HepG2 (cell line): Measurements from ENCODE around the gene TMEM97. TPM values are rescaled to one million over a fixed set of nuclear protein-coding genes. Genes with fewer than 3 reads are reported as not detected.

Experiments
- HDAC2 ChIP-seq: sonication (generic); formaldehyde crosslinking; IDR thresholded peaks from 2 replicates; pipeline ENCODE4 v1.4.0; 2020; ENCODE audit warnings: missing genetic modification reagents
- KAT2B ChIP-seq: fragments of 150-350 bp; IDR thresholded peaks from 2 replicates; pipeline ENCODE4 v1.6.1; 2014; ENCODE audit warnings: low read depth, low read length, borderline replicate concordance
- KLF11 ChIP-seq: IDR thresholded peaks from 2 replicates; pipeline ENCODE4 v1.6.1; 2016; ENCODE audit warnings: missing compliant biosample characterization
- MAZ ChIP-seq, 2 experiments: sonication (generic) in 1 of 2; formaldehyde crosslinking in 1 of 2; IDR thresholded peaks; 2 replicates each; pipeline versions ENCODE4 v1.5.0 to v1.6.1; 2012 to 2020; ENCODE audit warnings: low read depth in 2 of 2, mild to moderate bottlenecking in 2 of 2, borderline replicate concordance in 1 of 2, improper control_type of control experiment in 1 of 2, low read length in 1 of 2, missing genetic modification reagents in 1 of 2, moderate library complexity in 1 of 2
- MLLT10 ChIP-seq: sonication (generic); formaldehyde crosslinking; IDR thresholded peaks from 2 replicates; pipeline ENCODE4 v1.4.0; 2020; ENCODE audit warnings: missing genetic modification reagents
- POLR2AphosphoS5 ChIP-seq: IDR thresholded peaks from 2 replicates; pipeline ENCODE4 v1.6.1; 2012; ENCODE audit warnings: low read depth, low read length
- REL ChIP-seq: sonication (generic); formaldehyde crosslinking; conservative IDR thresholded peaks from 2 replicates; pipeline ENCODE4 v1.8.0; 2022; ENCODE audit warnings: mild to moderate bottlenecking, missing genetic modification reagents, moderate library complexity
- RFXANK ChIP-seq: IDR thresholded peaks from 2 replicates; pipeline ENCODE4 v1.6.1; 2016
- SNAPC2 ChIP-seq: sonication (generic); formaldehyde crosslinking; IDR thresholded peaks from 2 replicates; pipeline ENCODE4 v1.8.1; 2022; ENCODE audit warnings: mild to moderate bottlenecking, missing genetic modification reagents
- ZKSCAN1 ChIP-seq: fragments of 150-350 bp; IDR thresholded peaks from 2 replicates; pipeline ENCODE4 v1.6.1; 2014; ENCODE audit warnings: low read length
- ZNF230 ChIP-seq: sonication (generic); formaldehyde crosslinking; IDR thresholded peaks from 2 replicates; pipeline ENCODE4 v1.4.0; 2020; ENCODE audit warnings: mild to moderate bottlenecking, missing genetic modification reagents
- ZNF24 ChIP-seq: fragments of 450-650 bp; IDR thresholded peaks from 2 replicates; pipeline ENCODE4 v1.6.1; 2017; ENCODE audit warnings: antibody characterized with exemption, mild to moderate bottlenecking
- ZNF292 ChIP-seq: sonication (generic); formaldehyde crosslinking; IDR thresholded peaks from 2 replicates; pipeline ENCODE4 v1.8.1; 2022; ENCODE audit warnings: mild to moderate bottlenecking, low read depth, missing genetic modification reagents, borderline replicate concordance
- ZNF350 ChIP-seq: sonication (generic); formaldehyde crosslinking; IDR thresholded peaks from 2 replicates; pipeline ENCODE4 v1.4.0; 2020; ENCODE audit warnings: mild to moderate bottlenecking, low read depth, missing genetic modification reagents, borderline replicate concordance
- ZNF44 ChIP-seq: sonication (generic); formaldehyde crosslinking; IDR thresholded peaks from 2 replicates; pipeline ENCODE4 v1.5.1; 2020; ENCODE audit warnings: mild to moderate bottlenecking, missing genetic modification reagents
- ZNF446 ChIP-seq: sonication (generic); formaldehyde crosslinking; IDR thresholded peaks from 2 replicates; pipeline ENCODE4 v1.5.0; 2020; ENCODE audit warnings: mild to moderate bottlenecking, missing genetic modification reagents
- ZNF496 ChIP-seq: sonication (generic); formaldehyde crosslinking; IDR thresholded peaks from 2 replicates; pipeline ENCODE4 v1.8.1; 2023; ENCODE audit warnings: mild to moderate bottlenecking, moderate library complexity, missing genetic modification reagents; ENCODE audit not compliant: insufficient replicate concordance
- ZNF547 ChIP-seq: sonication (generic); formaldehyde crosslinking; IDR thresholded peaks from 2 replicates; pipeline ENCODE4 v1.5.1; 2020; ENCODE audit warnings: mild to moderate bottlenecking, missing genetic modification reagents
- ZNF839 ChIP-seq: sonication (generic); formaldehyde crosslinking; IDR thresholded peaks from 2 replicates; pipeline ENCODE4 v1.4.0; 2020; ENCODE audit warnings: missing genetic modification reagents, mild to moderate bottlenecking, borderline replicate concordance
- polyA plus RNA-seq, 8 experiments: library from polyadenylated mRNA; depleted of rRNA in 3 of 8; stranded (reverse) in 7 of 8; unstranded in 1 of 8; fragments of >200 nt; fragmentation: Illumina TruSeq in 4 of 8; extraction: Trizol in 4 of 8; gene quantifications; 2 replicates each; pipeline versions ENCODE4 v1.2.1 to v1.2.3, GENCODE V29; 2011 to 2016; ENCODE audit warnings: low read depth in 4 of 8, missing spikeins in 1 of 8, mixed read lengths in 1 of 8; ENCODE audit not compliant: insufficient read depth in 1 of 8
- total RNA-seq, 5 experiments: library from RNA; depleted of rRNA; stranded (reverse); fragments of >200 nt; fragmentation: Illumina TruSeq; extraction: Trizol; gene quantifications; 2 replicates each; pipeline ENCODE4 v1.2.3, GENCODE V29; 2016; ENCODE audit warnings: low read depth in 1 of 5
- TF ChIP-seq, protein P1 (sequence below): IDR thresholded peaks from 2 replicates; pipeline ENCODE4 v1.6.1; 2016; ENCODE audit warnings: low read depth, control low read depth
- TF ChIP-seq, protein P2 (sequence below): sonication (generic); formaldehyde crosslinking; IDR thresholded peaks from 2 replicates; pipeline ENCODE4 v1.8.0; 2022; ENCODE audit warnings: mild to moderate bottlenecking, missing genetic modification reagents; ENCODE audit not compliant: insufficient replicate concordance
- TF ChIP-seq, protein P3 (sequence below): sonication (generic); formaldehyde crosslinking; IDR thresholded peaks from 2 replicates; pipeline ENCODE4 v1.5.0; 2020; ENCODE audit warnings: missing genetic modification reagents
- TF ChIP-seq, protein P4 (sequence below): sonication (generic); formaldehyde crosslinking; IDR thresholded peaks from 2 replicates; pipeline ENCODE4 v1.4.0; 2020; ENCODE audit warnings: missing genetic modification reagents, borderline replicate concordance

Gene TMEM97
- total and polyA plus RNA-seq, 2 of the 13 experiments (the other 11 are each of a cell fraction or from before 2014, with no cell fraction given), result 69.6 to 137 TPM

DNA sequence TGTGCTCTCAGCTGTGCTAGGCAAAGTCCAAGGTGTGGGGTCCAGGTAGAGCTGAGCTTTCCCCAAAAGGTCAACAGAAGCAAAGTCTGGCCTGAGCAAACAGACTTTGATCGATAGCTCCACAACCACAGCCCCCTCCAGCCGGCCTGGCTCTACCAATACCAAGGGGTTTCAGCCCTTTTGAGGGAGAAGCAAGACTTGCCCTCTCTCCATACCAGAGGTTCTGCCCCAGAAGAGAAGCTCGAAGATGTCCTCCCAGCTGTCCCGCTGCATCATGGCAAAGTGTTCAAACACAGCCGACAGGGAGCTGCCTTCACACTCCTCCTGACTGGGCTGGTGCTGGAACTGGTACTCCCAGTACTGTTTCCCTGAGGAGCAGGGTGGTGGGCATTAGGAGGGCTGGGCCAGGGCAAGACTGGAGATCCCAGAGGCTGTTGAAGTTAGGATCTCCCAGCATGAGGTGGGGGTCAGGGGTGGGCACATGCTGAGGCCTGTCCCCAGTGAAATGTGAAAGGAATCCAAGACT is 49.4 kb downstream of the TMEM97 start (continued):
- peak; percentile 39; the same call in 1 of the 2 replicates for TF ChIP-seq ZNF292 (CRISPR knock-in tag)
- no peak for TF ChIP-seq ZNF44 (CRISPR knock-in tag)
- TF ChIP-seq ZNF350, result peak; percentile 72; the same call in 1 of the 2 replicates
- TF ChIP-seq KLF11 (CRISPR knock-in tag), result 0 out of 2 replicates have a peak, but pooled peaks have one; percentile 35
- TF ChIP-seq MAZ (IDR thresholded peaks at IDR 0.05; ENCODE audit: borderline replicate concordance, low read depth, low read length), result peak; percentile 94
- TF ChIP-seq MAZ (CRISPR knock-in tag; IDR thresholded peaks at IDR 0.05; ENCODE audit: low read depth), result peak; percentile 80
- peak; percentile 52; the same call in 1 of the 2 replicates for TF ChIP-seq KAT2B
- peak; percentile 89; the same call in 1 of the 2 replicates for TF ChIP-seq ZNF839
- no peak for TF ChIP-seq ZNF446 (CRISPR knock-in tag)
- peak; percentile 77 for TF ChIP-seq POLR2AphosphoS5
- TF ChIP-seq, protein P1, sequence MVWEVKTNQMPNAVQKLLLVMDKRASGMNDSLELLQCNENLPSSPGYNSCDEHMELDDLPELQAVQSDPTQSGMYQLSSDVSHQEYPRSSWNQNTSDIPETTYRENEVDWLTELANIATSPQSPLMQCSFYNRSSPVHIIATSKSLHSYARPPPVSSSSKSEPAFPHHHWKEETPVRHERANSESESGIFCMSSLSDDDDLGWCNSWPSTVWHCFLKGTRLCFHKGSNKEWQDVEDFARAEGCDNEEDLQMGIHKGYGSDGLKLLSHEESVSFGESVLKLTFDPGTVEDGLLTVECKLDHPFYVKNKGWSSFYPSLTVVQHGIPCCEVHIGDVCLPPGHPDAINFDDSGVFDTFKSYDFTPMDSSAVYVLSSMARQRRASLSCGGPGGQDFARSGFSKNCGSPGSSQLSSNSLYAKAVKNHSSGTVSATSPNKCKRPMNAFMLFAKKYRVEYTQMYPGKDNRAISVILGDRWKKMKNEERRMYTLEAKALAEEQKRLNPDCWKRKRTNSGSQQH (CRISPR knock-in tag), result no peak; the same call in 1 of the 2 replicates
- TF ChIP-seq, protein P2, sequence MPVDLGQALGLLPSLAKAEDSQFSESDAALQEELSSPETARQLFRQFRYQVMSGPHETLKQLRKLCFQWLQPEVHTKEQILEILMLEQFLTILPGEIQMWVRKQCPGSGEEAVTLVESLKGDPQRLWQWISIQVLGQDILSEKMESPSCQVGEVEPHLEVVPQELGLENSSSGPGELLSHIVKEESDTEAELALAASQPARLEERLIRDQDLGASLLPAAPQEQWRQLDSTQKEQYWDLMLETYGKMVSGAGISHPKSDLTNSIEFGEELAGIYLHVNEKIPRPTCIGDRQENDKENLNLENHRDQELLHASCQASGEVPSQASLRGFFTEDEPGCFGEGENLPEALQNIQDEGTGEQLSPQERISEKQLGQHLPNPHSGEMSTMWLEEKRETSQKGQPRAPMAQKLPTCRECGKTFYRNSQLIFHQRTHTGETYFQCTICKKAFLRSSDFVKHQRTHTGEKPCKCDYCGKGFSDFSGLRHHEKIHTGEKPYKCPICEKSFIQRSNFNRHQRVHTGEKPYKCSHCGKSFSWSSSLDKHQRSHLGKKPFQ (CRISPR knock-in tag), result no peak
- TF ChIP-seq ZNF496 (CRISPR knock-in tag), result no peak
- no peak for TF ChIP-seq ZNF24
- TF ChIP-seq HDAC2, result peak; percentile 92
- TF ChIP-seq, protein P3, sequence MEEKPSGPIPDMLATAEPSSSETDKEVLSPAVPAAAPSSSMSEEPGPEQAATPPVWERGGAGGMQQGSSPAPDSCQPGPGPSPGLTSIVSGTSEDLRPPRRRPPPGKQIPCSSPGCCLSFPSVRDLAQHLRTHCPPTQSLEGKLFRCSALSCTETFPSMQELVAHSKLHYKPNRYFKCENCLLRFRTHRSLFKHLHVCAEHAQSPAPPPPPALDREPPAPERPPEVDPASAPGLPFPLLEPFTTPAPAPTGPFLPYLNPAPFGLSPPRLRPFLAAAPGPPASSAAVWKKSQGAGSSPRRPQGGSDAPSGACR (CRISPR knock-in tag), result peak; percentile 90; the same call in 1 of the 2 replicates
- no peak for TF ChIP-seq RFXANK (CRISPR knock-in tag)
- TF ChIP-seq ZNF230, result no peak
- TF ChIP-seq ZKSCAN1, result no peak
- TF ChIP-seq SNAPC2 (CRISPR knock-in tag), result no peak
- no peak for TF ChIP-seq ZNF547 (CRISPR knock-in tag)
- TF ChIP-seq REL (CRISPR knock-in tag), result no peak
- TF ChIP-seq MLLT10 (CRISPR knock-in tag), result no peak
- TF ChIP-seq, protein P4, sequence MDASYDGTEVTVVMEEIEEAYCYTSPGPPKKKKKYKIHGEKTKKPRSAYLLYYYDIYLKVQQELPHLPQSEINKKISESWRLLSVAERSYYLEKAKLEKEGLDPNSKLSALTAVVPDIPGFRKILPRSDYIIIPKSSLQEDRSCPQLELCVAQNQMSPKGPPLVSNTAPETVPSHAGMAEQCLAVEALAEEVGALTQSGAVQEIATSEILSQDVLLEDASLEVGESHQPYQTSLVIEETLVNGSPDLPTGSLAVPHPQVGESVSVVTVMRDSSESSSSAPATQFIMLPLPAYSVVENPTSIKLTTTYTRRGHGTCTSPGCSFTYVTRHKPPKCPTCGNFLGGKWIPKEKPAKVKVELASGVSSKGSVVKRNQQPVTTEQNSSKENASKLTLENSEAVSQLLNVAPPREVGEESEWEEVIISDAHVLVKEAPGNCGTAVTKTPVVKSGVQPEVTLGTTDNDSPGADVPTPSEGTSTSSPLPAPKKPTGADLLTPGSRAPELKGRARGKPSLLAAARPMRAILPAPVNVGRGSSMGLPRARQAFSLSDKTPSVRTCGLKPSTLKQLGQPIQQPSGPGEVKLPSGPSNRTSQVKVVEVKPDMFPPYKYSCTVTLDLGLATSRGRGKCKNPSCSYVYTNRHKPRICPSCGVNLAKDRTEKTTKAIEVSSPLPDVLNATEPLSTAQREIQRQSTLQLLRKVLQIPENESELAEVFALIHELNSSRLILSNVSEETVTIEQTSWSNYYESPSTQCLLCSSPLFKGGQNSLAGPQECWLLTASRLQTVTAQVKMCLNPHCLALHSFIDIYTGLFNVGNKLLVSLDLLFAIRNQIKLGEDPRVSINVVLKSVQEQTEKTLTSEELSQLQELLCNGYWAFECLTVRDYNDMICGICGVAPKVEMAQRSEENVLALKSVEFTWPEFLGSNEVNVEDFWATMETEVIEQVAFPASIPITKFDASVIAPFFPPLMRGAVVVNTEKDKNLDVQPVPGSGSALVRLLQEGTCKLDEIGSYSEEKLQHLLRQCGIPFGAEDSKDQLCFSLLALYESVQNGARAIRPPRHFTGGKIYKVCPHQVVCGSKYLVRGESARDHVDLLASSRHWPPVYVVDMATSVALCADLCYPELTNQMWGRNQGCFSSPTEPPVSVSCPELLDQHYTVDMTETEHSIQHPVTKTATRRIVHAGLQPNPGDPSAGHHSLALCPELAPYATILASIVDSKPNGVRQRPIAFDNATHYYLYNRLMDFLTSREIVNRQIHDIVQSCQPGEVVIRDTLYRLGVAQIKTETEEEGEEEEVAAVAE (CRISPR knock-in tag), result 0 out of 2 replicates have a peak, but pooled peaks have one; percentile 30
